K562 (cell line): ENCODE results near the gene MYCL. TPM values are rescaled to one million over a fixed set of nuclear protein-coding genes. Genes with fewer than 3 reads are reported as not detected.

ENCODE experiments used
- C11orf30 ChIP-seq: fragments of 450-650 bp; IDR thresholded peaks from 2 replicates; pipeline ENCODE4 v1.6.1; 2016; ENCODE audit warnings: low read depth, mild to moderate bottlenecking
- CHD4 ChIP-seq: fragments of 200-600 bp; sonication (generic); IDR thresholded peaks from 3 replicates; pipeline ENCODE4 v1.6.1; 2012; ENCODE audit warnings: low read depth, mild to moderate bottlenecking, mixed read lengths, low read length, inconsistent platforms; ENCODE audit not compliant: insufficient read depth, insufficient replicate concordance, poor library complexity, severe bottlenecking
- ETV1 ChIP-seq: fragments of 450-650 bp; conservative IDR thresholded peaks from 2 replicates; pipeline ENCODE4 v1.6.1; 2016; ENCODE audit warnings: missing genetic modification characterization, control low read depth, low read depth, missing compliant biosample characterization
- HIVEP1 ChIP-seq: fragments of 250-450 bp; sonication (Bioruptor Pico); IDR thresholded peaks from 2 replicates; pipeline ENCODE4 v1.4.0; 2020; ENCODE audit warnings: mild to moderate bottlenecking
- HMG20B ChIP-seq: fragments of 250-450 bp; sonication (Bioruptor Pico); IDR thresholded peaks from 2 replicates; pipeline ENCODE4 v1.5.0; 2021; ENCODE audit warnings: mild to moderate bottlenecking
- NELFE ChIP-seq: IDR thresholded peaks from 2 replicates; pipeline ENCODE4 v1.6.1; 2011; ENCODE audit warnings: mild to moderate bottlenecking; ENCODE audit not compliant: insufficient read depth, insufficient read length
- NR2F6 ChIP-seq: fragments of 450-650 bp; formaldehyde crosslinking; IDR thresholded peaks from 2 replicates; pipeline ENCODE4 v1.4.0; 2020; ENCODE audit warnings: mild to moderate bottlenecking
- NRF1 ChIP-seq, 2 experiments: fragments of 450-650 bp; IDR thresholded peaks in 1 of 2; conservative IDR thresholded peaks in 1 of 2; 2 replicates each; pipeline ENCODE4 v1.6.1; 2014; ENCODE audit warnings: mild to moderate bottlenecking in 2 of 2
- YY1 ChIP-seq, 3 experiments: IDR thresholded peaks; 2 replicates each; pipeline ENCODE4 v1.6.1; 2011; ENCODE audit warnings: low read length in 2 of 3, mild to moderate bottlenecking in 2 of 3, moderate library complexity in 2 of 3, borderline replicate concordance in 1 of 3, control low read depth in 1 of 3, low read depth in 1 of 3; ENCODE audit not compliant: insufficient read depth in 3 of 3, insufficient replicate concordance in 2 of 3, control insufficient read depth in 1 of 3, insufficient read length in 1 of 3; ENCODE audit errors: extremely low read depth in 1 of 3
- polyA plus RNA-seq, 8 experiments: library from polyadenylated mRNA; depleted of rRNA in 4 of 8; stranded (reverse) in 5 of 8; unstranded in 3 of 8; fragments of >200 nt; fragmentation: Nextera tagmentation in 2 of 8; fragmentation: Illumina TruSeq in 1 of 8; extraction: Ambion mirVana in 2 of 8; extraction: Trizol in 1 of 8; gene quantifications; 2 replicates each; pipeline versions ENCODE4 v1.2.1 to v1.2.3, GENCODE V29; 2011 to 2014; ENCODE audit warnings: inconsistent platforms in 1 of 8, missing spikeins in 1 of 8
- total RNA-seq, 7 experiments: library from RNA; depleted of rRNA in 6 of 7; stranded (reverse); fragments of >200 nt in 6 of 7; fragmentation: Illumina TruSeq in 2 of 7; extraction: Trizol in 2 of 7; gene quantifications; 2 replicates each; pipeline versions ENCODE4 v1.2.1 to v1.2.3, GENCODE V29; 2011 to 2021; ENCODE audit warnings: low replicate concordance in 1 of 7
- TF ChIP-seq, protein P1 (sequence below), 2 experiments: fragments of 450-650 bp; formaldehyde crosslinking in 1 of 2; IDR thresholded peaks; 2 replicates each; pipeline versions ENCODE4 v1.4.0 to v1.6.1; 2014 to 2020; ENCODE audit warnings: mild to moderate bottlenecking in 2 of 2, borderline replicate concordance in 1 of 2, low read depth in 1 of 2
- TF ChIP-seq, protein P2 (sequence below): fragments of 450-650 bp; formaldehyde crosslinking; IDR thresholded peaks from 2 replicates; pipeline ENCODE4 v1.4.0; 2020; ENCODE audit warnings: mild to moderate bottlenecking, moderate library complexity
- TF ChIP-seq, protein P3 (sequence below): fragments of 250-450 bp; sonication (Bioruptor Pico); IDR thresholded peaks from 2 replicates; pipeline ENCODE4 v1.9.0; 2021; ENCODE audit warnings: mild to moderate bottlenecking, inconsistent platforms

The MYCL gene
- total and polyA plus RNA-seq, 9 of the 15 experiments (the other 6 are each of a cell fraction or from before 2014, with no cell fraction given), result 3.5 to 22.0 (median 12.8) TPM

GRCh38 chr1:39901714-39902459 is at the start of gene MYCL (continued):
- TF ChIP-seq, protein P1, sequence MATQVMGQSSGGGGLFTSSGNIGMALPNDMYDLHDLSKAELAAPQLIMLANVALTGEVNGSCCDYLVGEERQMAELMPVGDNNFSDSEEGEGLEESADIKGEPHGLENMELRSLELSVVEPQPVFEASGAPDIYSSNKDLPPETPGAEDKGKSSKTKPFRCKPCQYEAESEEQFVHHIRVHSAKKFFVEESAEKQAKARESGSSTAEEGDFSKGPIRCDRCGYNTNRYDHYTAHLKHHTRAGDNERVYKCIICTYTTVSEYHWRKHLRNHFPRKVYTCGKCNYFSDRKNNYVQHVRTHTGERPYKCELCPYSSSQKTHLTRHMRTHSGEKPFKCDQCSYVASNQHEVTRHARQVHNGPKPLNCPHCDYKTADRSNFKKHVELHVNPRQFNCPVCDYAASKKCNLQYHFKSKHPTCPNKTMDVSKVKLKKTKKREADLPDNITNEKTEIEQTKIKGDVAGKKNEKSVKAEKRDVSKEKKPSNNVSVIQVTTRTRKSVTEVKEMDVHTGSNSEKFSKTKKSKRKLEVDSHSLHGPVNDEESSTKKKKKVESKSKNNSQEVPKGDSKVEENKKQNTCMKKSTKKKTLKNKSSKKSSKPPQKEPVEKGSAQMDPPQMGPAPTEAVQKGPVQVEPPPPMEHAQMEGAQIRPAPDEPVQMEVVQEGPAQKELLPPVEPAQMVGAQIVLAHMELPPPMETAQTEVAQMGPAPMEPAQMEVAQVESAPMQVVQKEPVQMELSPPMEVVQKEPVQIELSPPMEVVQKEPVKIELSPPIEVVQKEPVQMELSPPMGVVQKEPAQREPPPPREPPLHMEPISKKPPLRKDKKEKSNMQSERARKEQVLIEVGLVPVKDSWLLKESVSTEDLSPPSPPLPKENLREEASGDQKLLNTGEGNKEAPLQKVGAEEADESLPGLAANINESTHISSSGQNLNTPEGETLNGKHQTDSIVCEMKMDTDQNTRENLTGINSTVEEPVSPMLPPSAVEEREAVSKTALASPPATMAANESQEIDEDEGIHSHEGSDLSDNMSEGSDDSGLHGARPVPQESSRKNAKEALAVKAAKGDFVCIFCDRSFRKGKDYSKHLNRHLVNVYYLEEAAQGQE (IDR thresholded peaks at IDR 0.05; ENCODE audit: borderline replicate concordance), result peak; percentile 96
- TF ChIP-seq, protein P1 (CRISPR knock-in tag; IDR thresholded peaks at IDR 0.05; ENCODE audit: low read depth), result peak; percentile 80
- TF ChIP-seq ETV1 (tag) (no peak; the same call in 1 of the 2 replicates), HIVEP1 (CRISPR knock-in tag) (no peak), NRF1 (conservative IDR thresholded peaks at IDR 0.05 in 1 of 2, IDR thresholded peaks at IDR 0.05 in 1 of 2) (peak; percentile 88 to 91), NELFE (no peak), HMG20B (CRISPR knock-in tag) (no peak), CHD4 (no peak), C11orf30 (no peak), YY1 (IDR thresholded peaks at IDR 0.05; ENCODE audit: borderline replicate concordance in 1 of 3, control insufficient read depth in 1 of 3, extremely low read depth in 1 of 3, insufficient read depth in 3 of 3, insufficient read length in 1 of 3, insufficient replicate concordance in 2 of 3, low read depth in 1 of 3, low read length in 2 of 3) (peak in 2 of 3 experiments; percentile 57 to 60), NR2F6 (CRISPR knock-in tag) (peak; percentile 65; the same call in 1 of the 2 replicates)
- TF ChIP-seq, protein P2, sequence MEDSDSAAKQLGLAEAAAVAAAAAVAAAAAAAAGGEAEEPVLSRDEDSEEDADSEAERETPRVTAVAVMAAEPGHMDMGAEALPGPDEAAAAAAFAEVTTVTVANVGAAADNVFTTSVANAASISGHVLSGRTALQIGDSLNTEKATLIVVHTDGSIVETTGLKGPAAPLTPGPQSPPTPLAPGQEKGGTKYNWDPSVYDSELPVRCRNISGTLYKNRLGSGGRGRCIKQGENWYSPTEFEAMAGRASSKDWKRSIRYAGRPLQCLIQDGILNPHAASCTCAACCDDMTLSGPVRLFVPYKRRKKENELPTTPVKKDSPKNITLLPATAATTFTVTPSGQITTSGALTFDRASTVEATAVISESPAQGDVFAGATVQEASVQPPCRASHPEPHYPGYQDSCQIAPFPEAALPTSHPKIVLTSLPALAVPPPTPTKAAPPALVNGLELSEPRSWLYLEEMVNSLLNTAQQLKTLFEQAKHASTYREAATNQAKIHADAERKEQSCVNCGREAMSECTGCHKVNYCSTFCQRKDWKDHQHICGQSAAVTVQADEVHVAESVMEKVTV (CRISPR knock-in tag), result peak; percentile 69; the same call in 1 of the 2 replicates
- TF ChIP-seq, protein P3, sequence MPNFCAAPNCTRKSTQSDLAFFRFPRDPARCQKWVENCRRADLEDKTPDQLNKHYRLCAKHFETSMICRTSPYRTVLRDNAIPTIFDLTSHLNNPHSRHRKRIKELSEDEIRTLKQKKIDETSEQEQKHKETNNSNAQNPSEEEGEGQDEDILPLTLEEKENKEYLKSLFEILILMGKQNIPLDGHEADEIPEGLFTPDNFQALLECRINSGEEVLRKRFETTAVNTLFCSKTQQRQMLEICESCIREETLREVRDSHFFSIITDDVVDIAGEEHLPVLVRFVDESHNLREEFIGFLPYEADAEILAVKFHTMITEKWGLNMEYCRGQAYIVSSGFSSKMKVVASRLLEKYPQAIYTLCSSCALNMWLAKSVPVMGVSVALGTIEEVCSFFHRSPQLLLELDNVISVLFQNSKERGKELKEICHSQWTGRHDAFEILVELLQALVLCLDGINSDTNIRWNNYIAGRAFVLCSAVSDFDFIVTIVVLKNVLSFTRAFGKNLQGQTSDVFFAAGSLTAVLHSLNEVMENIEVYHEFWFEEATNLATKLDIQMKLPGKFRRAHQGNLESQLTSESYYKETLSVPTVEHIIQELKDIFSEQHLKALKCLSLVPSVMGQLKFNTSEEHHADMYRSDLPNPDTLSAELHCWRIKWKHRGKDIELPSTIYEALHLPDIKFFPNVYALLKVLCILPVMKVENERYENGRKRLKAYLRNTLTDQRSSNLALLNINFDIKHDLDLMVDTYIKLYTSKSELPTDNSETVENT (CRISPR knock-in tag), result peak; percentile 92
